ENCODE data around the gene CCDC148.

DNA sequence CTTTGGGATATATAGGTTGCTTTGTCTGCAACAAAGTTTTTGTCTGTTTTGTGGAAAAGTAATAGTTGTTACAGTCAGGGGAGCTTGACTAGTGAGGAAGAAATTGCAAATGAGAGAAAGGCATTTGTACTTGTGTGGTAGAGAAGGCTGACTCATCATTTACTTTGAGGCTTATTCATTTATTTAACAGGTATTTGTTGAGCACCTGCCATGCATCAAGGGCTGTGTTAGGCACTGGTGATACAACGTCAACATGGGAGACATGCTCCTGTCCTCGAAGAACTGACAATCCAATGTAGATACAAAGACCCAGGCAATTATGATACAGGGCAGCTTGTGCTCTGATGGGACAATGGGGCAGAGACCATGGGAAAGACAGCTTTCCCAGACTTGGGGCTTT lies 275.4 kb downstream of the CCDC148 start:
- TF ChIP-seq, protein P1, sequence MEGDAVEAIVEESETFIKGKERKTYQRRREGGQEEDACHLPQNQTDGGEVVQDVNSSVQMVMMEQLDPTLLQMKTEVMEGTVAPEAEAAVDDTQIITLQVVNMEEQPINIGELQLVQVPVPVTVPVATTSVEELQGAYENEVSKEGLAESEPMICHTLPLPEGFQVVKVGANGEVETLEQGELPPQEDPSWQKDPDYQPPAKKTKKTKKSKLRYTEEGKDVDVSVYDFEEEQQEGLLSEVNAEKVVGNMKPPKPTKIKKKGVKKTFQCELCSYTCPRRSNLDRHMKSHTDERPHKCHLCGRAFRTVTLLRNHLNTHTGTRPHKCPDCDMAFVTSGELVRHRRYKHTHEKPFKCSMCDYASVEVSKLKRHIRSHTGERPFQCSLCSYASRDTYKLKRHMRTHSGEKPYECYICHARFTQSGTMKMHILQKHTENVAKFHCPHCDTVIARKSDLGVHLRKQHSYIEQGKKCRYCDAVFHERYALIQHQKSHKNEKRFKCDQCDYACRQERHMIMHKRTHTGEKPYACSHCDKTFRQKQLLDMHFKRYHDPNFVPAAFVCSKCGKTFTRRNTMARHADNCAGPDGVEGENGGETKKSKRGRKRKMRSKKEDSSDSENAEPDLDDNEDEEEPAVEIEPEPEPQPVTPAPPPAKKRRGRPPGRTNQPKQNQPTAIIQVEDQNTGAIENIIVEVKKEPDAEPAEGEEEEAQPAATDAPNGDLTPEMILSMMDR (IDR thresholded peaks at IDR 0.05), result no peak
- TF ChIP-seq EZH2 (IDR thresholded peaks at IDR 0.05; ENCODE audit: borderline replicate concordance, insufficient read depth, low read depth, low read length, poor library complexity, severe bottlenecking), result no peak
